Progenitor cell of endocrine pancreas (in vitro differentiated cells): ENCODE measurements around the gene TTC21B. TPM values are rescaled to one million over a fixed set of nuclear protein-coding genes. Genes with fewer than 3 reads are reported as not detected.

Experiments used
- DNase-seq: peaks from one replicate; pipeline ENCODE4 v3.0.0; 2021; ENCODE audit warnings: low spot score; ENCODE audit not compliant: unreplicated experiment
- H3K27ac Mint-ChIP-seq: 2 replicates; pipeline ENCODE4 v1.8.0; 2021; ENCODE audit warnings: mild to moderate bottlenecking, moderate library complexity, mixed read lengths
- H3K27me3 Mint-ChIP-seq: 2 replicates; pipeline ENCODE4 v1.8.0; 2021; ENCODE audit warnings: mixed read lengths
- H3K36me3 Mint-ChIP-seq: 2 replicates; pipeline ENCODE4 v1.8.0; 2022; ENCODE audit warnings: mixed read lengths; ENCODE audit not compliant: insufficient read depth
- H3K4me1 Mint-ChIP-seq: 2 replicates; pipeline ENCODE4 v1.8.0; 2021; ENCODE audit warnings: low read depth, mixed read lengths
- H3K4me3 Mint-ChIP-seq: 2 replicates; pipeline ENCODE4 v1.8.0; 2021; ENCODE audit warnings: low read depth, mild to moderate bottlenecking, moderate library complexity, mixed read lengths
- H3K9me3 Mint-ChIP-seq: 2 replicates; pipeline ENCODE4 v1.8.0; 2021; ENCODE audit warnings: low read depth, mixed read lengths
- CTCF ChIP-seq: fragments of 200-600 bp; sonication (generic); IDR thresholded peaks from one replicate; pipeline ENCODE4 v1.5.0; 2021; ENCODE audit warnings: antibody characterized with exemption, mild to moderate bottlenecking; ENCODE audit not compliant: unreplicated experiment
- total RNA-seq: library from RNA; stranded (reverse); gene quantifications from 2 replicates; pipeline ENCODE4 v1.2.1, GENCODE V29; 2021

Gene TTC21B
- total RNA-seq, 1 donor from 2014 or later = 34.5 TPM

- no peak overlapping the region for H3K27ac Mint-ChIP-seq
Measured at GRCh38 chr2:165897726-165898125, 55.9 kb downstream of the TTC21B start.

GRCh38 chr2:165897074-165897473, 56.5 kb downstream of the TTC21B start:
- Mint-ChIP-seq H3K27ac (no peak overlapping the region), H3K27me3 (no peaks in the 10 kb centered on the region), H3K4me1 (no peaks in the 10 kb centered on the region), H3K4me3 (no peak overlapping the region), H3K9me3 (no peaks in the 10 kb centered on the region), H3K36me3 (peaks cover 26% of the 10 kb centered on the region)
- DNase-seq = no peak
- no peak for TF ChIP-seq CTCF

More at GRCh38 chr2:165897726-165898125, 55.9 kb downstream of the TTC21B start:
- Mint-ChIP-seq H3K4me1 (no peaks in the 10 kb centered on the region), H3K36me3 (peaks cover 26% of the 10 kb centered on the region), H3K27me3 (no peaks in the 10 kb centered on the region), H3K4me3 (no peak overlapping the region), H3K9me3 (no peaks in the 10 kb centered on the region)
- TF ChIP-seq CTCF = no peak
- DNase-seq = no peak

- H3K9me3 Mint-ChIP-seq = no peaks in the 10 kb centered on the region
- no peak overlapping the region for H3K4me3 Mint-ChIP-seq
- H3K27me3 Mint-ChIP-seq = no peaks in the 10 kb centered on the region
- H3K27ac Mint-ChIP-seq = no peak overlapping the region
- H3K4me1 Mint-ChIP-seq = no peaks in the 10 kb centered on the region
- H3K36me3 Mint-ChIP-seq = peaks cover 23% of the 10 kb centered on the region
- TF ChIP-seq CTCF = no peak
- DNase-seq = no peak
Measured at GRCh38 chr2:165895974-165896373, 57.6 kb downstream of the TTC21B start.

DNA sequence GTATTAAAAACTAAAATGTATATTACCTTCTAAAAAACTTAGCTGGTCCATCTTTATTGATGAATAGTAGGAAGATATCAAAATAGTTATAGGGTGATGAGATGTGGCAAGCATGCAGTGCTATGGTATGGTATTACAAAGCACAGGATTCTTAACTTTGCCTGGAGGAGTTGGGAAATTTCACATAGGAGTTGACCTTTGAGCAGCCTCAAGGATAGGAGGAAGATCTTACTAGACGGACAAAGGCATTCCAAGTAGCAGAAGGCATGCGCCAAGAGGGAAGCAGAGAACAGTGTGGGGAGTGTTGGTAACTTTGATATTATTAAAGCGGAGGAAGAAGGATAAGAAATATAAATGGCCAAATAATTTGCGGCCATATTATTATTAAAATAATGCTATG, 60.0 kb downstream of the TTC21B start:
- DNase-seq = no peak
- no peaks in the 10 kb centered on the region for H3K9me3 Mint-ChIP-seq
- H3K27me3 Mint-ChIP-seq = no peaks in the 10 kb centered on the region
- H3K4me3 Mint-ChIP-seq = no peak overlapping the region
- peaks cover 7% of the 10 kb centered on the region for H3K4me1 Mint-ChIP-seq
- no peak overlapping the region for H3K27ac Mint-ChIP-seq
- peaks cover 22% of the 10 kb centered on the region for H3K36me3 Mint-ChIP-seq
- TF ChIP-seq CTCF = no peak

DNA sequence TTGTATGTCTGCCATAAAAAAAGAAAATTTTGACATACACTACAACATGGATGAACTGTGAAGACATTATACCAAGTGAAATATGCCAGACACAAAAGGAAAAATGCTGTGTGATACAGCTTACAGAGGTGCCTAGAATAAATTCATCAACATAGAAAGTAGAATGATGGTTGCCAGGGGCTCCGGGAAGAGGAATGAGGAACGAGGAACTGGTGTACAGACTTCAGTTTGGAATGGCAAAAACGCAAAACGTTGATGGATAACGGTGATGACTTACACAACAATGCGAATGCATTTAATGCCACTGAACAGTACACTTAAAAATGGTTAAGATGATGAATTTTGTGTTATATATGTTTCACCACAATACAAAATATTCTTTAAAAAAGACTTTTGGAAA, 61.0 kb downstream of the TTC21B start:
- Mint-ChIP-seq H3K27ac (no peak overlapping the region), H3K4me3 (no peak overlapping the region), H3K4me1 (peaks cover 10% of the 10 kb centered on the region), H3K9me3 (no peaks in the 10 kb centered on the region), H3K36me3 (peaks cover 17% of the 10 kb centered on the region), H3K27me3 (no peaks in the 10 kb centered on the region)
- no peak for DNase-seq
- no peak for TF ChIP-seq CTCF
